GM21619 (cell line): Measurements from ENCODE around the gene CBY1.

Source experiments
- ATAC-seq: cut with Tn5 transposase; IDR thresholded peaks from one replicate; pipeline ENCODE4 v1.9.1; 2021; ENCODE audit not compliant: unreplicated experiment

The CBY1 gene

GRCh38 chr22:38720350-38720749 lies 63.9 kb downstream of the CBY1 start:
- no peak for ATAC-seq

- ATAC-seq, result no peak
These were observed 65.1 kb downstream of the CBY1 start for GRCh38 chr22:38721551-38721950.
